ENCODE results near the gene CBARP. TPM values are rescaled to one million over a fixed set of nuclear protein-coding genes. Genes with fewer than 3 reads are reported as not detected.

Gene CBARP
- total RNA-seq, 4 donors from 2014 or later: 8.1 to 16.7 (median 13.6) TPM

DNA sequence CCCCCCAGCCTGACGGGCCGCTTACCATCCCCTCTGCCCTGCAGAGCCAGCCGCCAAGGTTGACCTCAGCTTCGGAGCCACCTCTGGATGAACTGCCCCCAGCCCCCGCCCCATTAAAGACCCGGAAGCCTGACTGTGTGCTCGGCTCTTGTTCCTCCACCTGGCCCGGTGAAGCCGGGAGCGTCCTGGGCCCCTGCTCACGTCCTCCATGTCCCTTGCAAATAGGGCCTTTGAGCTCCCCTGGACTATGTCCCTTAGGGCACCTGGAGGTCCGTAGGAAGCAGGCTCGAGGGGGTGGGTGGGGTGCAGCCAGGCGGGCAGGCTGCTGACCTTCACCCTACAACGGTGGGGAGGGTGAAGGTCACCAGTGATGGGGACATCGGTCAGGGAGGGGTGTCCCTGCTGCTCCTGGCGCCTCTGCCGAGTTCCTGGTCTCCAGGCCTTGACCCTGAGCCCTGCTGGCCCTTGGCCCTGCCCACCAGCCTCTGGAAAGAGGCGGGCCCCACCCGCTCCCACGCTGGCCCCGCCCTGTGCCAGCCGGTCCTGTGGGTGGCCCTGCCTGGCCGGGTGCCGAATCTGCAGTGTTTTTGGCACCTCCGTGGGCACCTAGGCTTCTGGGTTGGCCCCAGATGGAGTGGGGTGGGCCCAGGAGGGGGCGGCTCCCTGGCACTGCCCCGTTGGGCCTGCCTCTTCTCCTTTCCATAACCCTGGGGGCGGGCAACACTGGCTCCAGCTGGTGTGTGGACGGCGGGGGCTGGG lies 7.1 kb upstream of the CBARP start:
- 7 to 10% methylated on average over 11 to 22 of the region's 31 CpGs for WGBS, 2 donors
- intact Hi-C loops (cut with DNase I; ENCODE audit: low total_unique reads): loop anchor here (2.0 kb wide), 1 partner anchor 22 kb away; no protein-coding TSS in a partner anchor
- peak; percentile 69 to 94 for DNase-seq (ENCODE audit: low spot score in 2 of 2)
- TF ChIP-seq POLR2A (IDR thresholded peaks at IDR 0.05) (no peak), CTCF (IDR thresholded peaks at IDR 0.05) (no peak)
- H3K4me3 ChIP-seq (ENCODE audit: low read depth, poor library complexity, severe bottlenecking): no peak overlapping the region

- DNase-seq (ENCODE audit: low spot score in 2 of 2): peak; percentile 85 to 97
- H3K4me3 ChIP-seq (ENCODE audit: low read depth, poor library complexity, severe bottlenecking): no peak overlapping the region
- TF ChIP-seq CTCF (IDR thresholded peaks at IDR 0.05) (peak in 1 of 3 donors; percentile 86), POLR2A (IDR thresholded peaks at IDR 0.05) (no peak)
- intact Hi-C loops (cut with DNase I; ENCODE audit: low total_unique reads): loop anchor here (2.0 kb wide), 1 partner anchor 23 kb away; no protein-coding TSS in a partner anchor
- WGBS, 2 donors: 45 to 58% methylated on average over 18 to 28 of the region's 33 CpGs
These were observed 6.2 kb upstream of the CBARP start for GRCh38 chr19:1243768-1244692.

GRCh38 chr19:1241417-1242095 lies 3.8 kb upstream of the CBARP start, which contains the start of gene ATP5F1D:
ATP5F1D (plus strand) TSS chr19:1241751; CDS start chr19:1241851, 100 bp downstream.
- TF ChIP-seq CTCF (IDR thresholded peaks at IDR 0.05) (no peak), POLR2A (IDR thresholded peaks at IDR 0.05) (no peak)
- DNase-seq (ENCODE audit: low spot score in 2 of 2): peak; percentile 91 to 98
- intact Hi-C loops (cut with DNase I; ENCODE audit: low total_unique reads): no loop called here
- WGBS, 2 donors: 1 to 2% methylated on average over 38 to 49 of the region's 79 CpGs
- H3K4me3 ChIP-seq (ENCODE audit: low read depth, poor library complexity, severe bottlenecking): peak within 1 kb of the TSS; percentile 67

DNA sequence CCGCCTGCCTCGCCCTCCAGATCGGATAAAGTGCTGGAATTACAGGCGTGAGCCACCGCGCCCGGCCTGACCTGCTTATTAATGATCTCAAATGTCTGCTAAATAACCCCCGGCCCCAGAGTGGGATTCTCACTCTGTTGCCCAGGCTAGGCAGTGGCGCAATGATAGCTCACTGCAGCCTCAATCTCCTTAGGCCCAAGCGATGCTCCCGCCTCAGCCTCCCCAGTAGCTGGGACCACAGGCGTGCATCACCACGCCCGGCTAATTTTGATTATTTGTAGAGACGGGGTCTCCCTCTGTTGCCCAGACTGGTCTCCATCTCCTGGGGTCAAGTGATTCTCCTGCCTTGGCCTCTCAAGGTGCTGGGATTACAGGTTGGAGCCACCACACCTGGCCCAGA lies 3.1 kb upstream of the CBARP start:
- no peak for TF ChIP-seq POLR2A (IDR thresholded peaks at IDR 0.05)
- TF ChIP-seq CTCF (IDR thresholded peaks at IDR 0.05): no peak
- DNase-seq (ENCODE audit: low spot score in 2 of 2): no peak
- WGBS, 2 donors: 52 to 58% methylated on average over 12 to 15 of the region's 15 CpGs
- intact Hi-C loops (cut with DNase I; ENCODE audit: low total_unique reads): no loop called here
- no peak overlapping the region for H3K4me3 ChIP-seq (ENCODE audit: low read depth, poor library complexity, severe bottlenecking)
